ENCODE measurements around the gene CAST. TPM values are rescaled to one million over a fixed set of nuclear protein-coding genes. Genes with fewer than 3 reads are reported as not detected.

The CAST gene
- total and polyA plus RNA-seq, 4 experiments from 2014 or later = 24.0 to 207 (median 147) TPM

DNA sequence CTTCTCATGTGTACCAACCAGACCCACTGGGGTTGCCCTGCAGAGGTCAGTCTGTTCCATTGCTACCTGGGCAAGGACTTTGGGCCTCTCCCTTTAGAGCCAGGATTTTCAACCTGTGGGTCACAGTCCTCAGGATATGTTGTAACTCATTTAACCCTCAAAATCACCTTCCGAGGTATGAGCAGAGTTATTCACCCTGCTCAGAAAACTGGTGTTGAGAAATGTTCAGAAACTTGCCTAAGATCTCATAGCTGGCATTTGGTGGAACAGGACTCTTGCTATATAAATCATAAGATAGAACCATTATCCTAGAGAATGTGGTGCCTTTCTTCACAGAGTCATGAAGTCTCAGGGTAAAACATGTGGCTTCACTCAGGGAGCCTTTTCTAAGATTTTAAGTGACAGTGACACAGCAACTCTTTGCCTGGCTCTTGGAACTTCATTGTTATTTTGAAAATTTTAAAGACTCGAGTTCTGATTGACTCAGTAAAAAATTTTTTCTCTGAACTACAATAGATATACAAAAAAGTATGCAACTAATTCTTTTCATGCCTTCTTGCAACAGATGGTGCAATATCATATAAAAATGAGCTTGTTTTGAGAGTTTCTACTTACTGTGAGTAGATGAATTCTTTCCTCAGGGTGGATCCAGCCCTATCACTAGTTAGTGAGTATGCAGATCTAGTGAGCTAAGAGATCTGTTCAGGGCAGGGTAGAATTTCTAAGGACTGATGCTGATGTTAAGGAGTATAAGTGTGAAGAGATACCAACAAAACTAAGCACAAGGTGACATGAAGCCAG lies 29.5 kb downstream of the CAST start:
- no peak overlapping the region for H3K4me3 Mint-ChIP-seq
- no peaks in the 10 kb centered on the region for H3K9me3 ChIP-seq (ENCODE audit: control insufficient read depth in 1 of 2, low read length in 2 of 2)
- no peak overlapping the region for H3K4me3 ChIP-seq (ENCODE audit: low read length in 2 of 2)
- peaks cover 0 to 31% of the 10 kb centered on the region in 2 donors for H3K36me3 Mint-ChIP-seq
- CTCF ChIA-PET (ENCODE audit: partially characterized antibody) = interaction anchor here (1.7 to 6.9 kb wide), 2 partner anchors 10 to 78 kb away, joined by 4 to 74 read pairs; no protein-coding TSS in a partner anchor
- H3K36me3 ChIP-seq (ENCODE audit: insufficient read depth, low read length) = no peaks in the 10 kb centered on the region
- no peak overlapping the region for H3K27ac ChIP-seq (ENCODE audit: low read depth, low read length)
- peaks cover 7% of the 10 kb centered on the region for H3K4me1 ChIP-seq (ENCODE audit: insufficient read depth, low read length)
- peak overlapping the region in 5 of 7 donors; percentile 9 to 65 (median 19) for H3K27ac Mint-ChIP-seq
- POLR2A ChIA-PET (ENCODE audit: partially characterized antibody) = interaction anchor here (0.9 to 2.1 kb wide), 2 partner anchors 11 to 30 kb away, joined by 3 to 7 read pairs; no protein-coding TSS in a partner anchor
- H3K27me3 ChIP-seq (ENCODE audit: insufficient read depth, low read length) = no peaks in the 10 kb centered on the region
- no peaks in the 10 kb centered on the region for H3K27me3 Mint-ChIP-seq
- intact Hi-C loops (cut with micrococcal nuclease) = no loop called here
- peaks cover 11 to 34% (median 14%) of the 10 kb centered on the region in 4 donors for H3K4me1 Mint-ChIP-seq
- no peak for DNase-seq
- no peaks in the 10 kb centered on the region for H3K9me3 Mint-ChIP-seq

- Histone ChIP-seq H3K4me1 (ENCODE audit: insufficient read depth, low read length) (no peaks in the 10 kb centered on the region), H3K27me3 (ENCODE audit: insufficient read depth, low read length) (no peaks in the 10 kb centered on the region), H3K9me3 (ENCODE audit: control insufficient read depth in 1 of 2, low read length in 2 of 2) (no peaks in the 10 kb centered on the region), H3K36me3 (ENCODE audit: insufficient read depth, low read length) (peaks cover 1% of the 10 kb centered on the region), H3K27ac (ENCODE audit: low read depth, low read length) (no peak overlapping the region), H3K4me3 (ENCODE audit: low read length in 2 of 2) (no peak overlapping the region)
- intact Hi-C loops (cut with micrococcal nuclease) = no loop called here
- H3K9me3 Mint-ChIP-seq = no peaks in the 10 kb centered on the region
- H3K27ac Mint-ChIP-seq = peak overlapping the region in 5 of 7 donors; percentile 6 to 88 (median 43)
- H3K4me3 Mint-ChIP-seq = no peak overlapping the region
- DNase-seq = no peak
- no peaks in the 10 kb centered on the region for H3K27me3 Mint-ChIP-seq
- peaks cover 6 to 27% (median 9%) of the 10 kb centered on the region in 4 donors for H3K4me1 Mint-ChIP-seq
- peaks cover 3 to 31% of the 10 kb centered on the region in 2 donors for H3K36me3 Mint-ChIP-seq
- ChIA-PET POLR2A (ENCODE audit: partially characterized antibody) (interaction anchor here (0.9 to 2.1 kb wide), 2 partner anchors 10 to 31 kb away, joined by 3 to 7 read pairs; no protein-coding TSS in a partner anchor), CTCF (ENCODE audit: partially characterized antibody) (interaction anchor here (1.7 to 6.9 kb wide), 2 partner anchors 9 to 79 kb away, joined by 4 to 74 read pairs; no protein-coding TSS in a partner anchor)
These were observed 30.3 kb downstream of the CAST start for GRCh38 chr5:96692441-96692840.

GRCh38 chr5:96699186-96699820 lies 37.1 kb downstream of the CAST start:
- Mint-ChIP-seq H3K27ac (peak overlapping the region in 5 of 7 donors; percentile 37 to 85 (median 77)), H3K27me3 (no peaks in the 10 kb centered on the region), H3K9me3 (no peaks in the 10 kb centered on the region), H3K4me1 (peaks cover 17 to 39% (median 31%) of the 10 kb centered on the region in 4 donors), H3K36me3 (peaks cover 12 to 40% of the 10 kb centered on the region in 2 donors), H3K4me3 (no peak overlapping the region)
- no peak overlapping the region for H3K4me3 ChIP-seq (ENCODE audit: low read length in 2 of 2)
- H3K36me3 ChIP-seq (ENCODE audit: insufficient read depth, low read length) = peaks cover 8% of the 10 kb centered on the region
- no peaks in the 10 kb centered on the region for H3K9me3 ChIP-seq (ENCODE audit: control insufficient read depth in 1 of 2, low read length in 2 of 2)
- CTCF ChIA-PET (ENCODE audit: partially characterized antibody) = no interaction called here
- intact Hi-C loops (cut with micrococcal nuclease) = no loop called here
- peaks cover 19% of the 10 kb centered on the region for H3K4me1 ChIP-seq (ENCODE audit: insufficient read depth, low read length)
- DNase-seq = no peak
- no peak overlapping the region for H3K27ac ChIP-seq (ENCODE audit: low read depth, low read length)
- H3K27me3 ChIP-seq (ENCODE audit: insufficient read depth, low read length) = no peaks in the 10 kb centered on the region
- POLR2A ChIA-PET (ENCODE audit: partially characterized antibody) = interaction anchor here (1.1 kb wide), 1 partner anchor 37 kb away, joined by 3 read pairs; the partner anchor contains the start of gene CAST

- no peaks in the 10 kb centered on the region for H3K9me3 Mint-ChIP-seq
- Histone ChIP-seq H3K36me3 (ENCODE audit: insufficient read depth, low read length) (peaks cover 3% of the 10 kb centered on the region), H3K4me3 (ENCODE audit: low read length in 2 of 2) (peak overlapping the region; percentile 13 to 59), H3K4me1 (ENCODE audit: insufficient read depth, low read length) (peaks cover 23% of the 10 kb centered on the region), H3K27me3 (ENCODE audit: insufficient read depth, low read length) (no peaks in the 10 kb centered on the region), H3K27ac (ENCODE audit: low read depth, low read length) (peak overlapping the region; percentile 92), H3K9me3 (ENCODE audit: control insufficient read depth in 1 of 2, low read length in 2 of 2) (no peaks in the 10 kb centered on the region)
- H3K36me3 Mint-ChIP-seq = peaks cover 8 to 23% of the 10 kb centered on the region in 2 donors
- ChIA-PET POLR2A (ENCODE audit: partially characterized antibody) (interaction anchor here (0.9 to 4.0 kb wide), 7 partner anchors 10 to 174 kb away, joined by 3 to 50 read pairs (median 4); partner anchors contain the start of genes CAST, ERAP1 and ERAP2), CTCF (ENCODE audit: partially characterized antibody) (interaction anchor here (0.7 to 2.1 kb wide), 8 partner anchors 11 to 101 kb away, joined by 3 to 10 read pairs (median 4); no protein-coding TSS in a partner anchor)
- DNase-seq = peak; percentile 75 to 93 (median 80)
- intact Hi-C loops (cut with micrococcal nuclease) = loop anchor here (1.0 kb wide), 1 partner anchor 40 kb away; the partner anchor contains the start of gene CAST
- no peaks in the 10 kb centered on the region for H3K27me3 Mint-ChIP-seq
- H3K27ac Mint-ChIP-seq = peak overlapping the region; percentile 97 to 99 (median 98)
- H3K4me1 Mint-ChIP-seq = peaks cover 30 to 64% (median 47%) of the 10 kb centered on the region in 4 donors
- peak overlapping the region; percentile 87 to 97 (median 94) for H3K4me3 Mint-ChIP-seq
These were observed 40.6 kb downstream of the CAST start for GRCh38 chr5:96702503-96703383.

- no peaks in the 10 kb centered on the region for H3K9me3 Mint-ChIP-seq
- H3K27me3 ChIP-seq (ENCODE audit: insufficient read depth, low read length) = no peaks in the 10 kb centered on the region
- peak overlapping the region; percentile 92 for H3K27ac ChIP-seq (ENCODE audit: low read depth, low read length)
- no peaks in the 10 kb centered on the region for H3K27me3 Mint-ChIP-seq
- intact Hi-C loops (cut with micrococcal nuclease) = loop anchor here (1.0 kb wide), 1 partner anchor 41 kb away; the partner anchor contains the start of gene CAST
- peak in 1 of 5 donors; percentile 83 for DNase-seq
- no peaks in the 10 kb centered on the region for H3K36me3 ChIP-seq (ENCODE audit: insufficient read depth, low read length)
- peaks cover 23% of the 10 kb centered on the region for H3K4me1 ChIP-seq (ENCODE audit: insufficient read depth, low read length)
- peak overlapping the region; percentile 13 to 59 for H3K4me3 ChIP-seq (ENCODE audit: low read length in 2 of 2)
- ChIA-PET POLR2A (ENCODE audit: partially characterized antibody) (interaction anchor here (0.9 to 4.0 kb wide), 6 partner anchors 10 to 174 kb away, joined by 3 to 50 read pairs (median 4); partner anchors contain the start of genes CAST and ERAP2), CTCF (ENCODE audit: partially characterized antibody) (interaction anchor here (0.7 to 2.1 kb wide), 8 partner anchors 10 to 102 kb away, joined by 3 to 10 read pairs (median 4); no protein-coding TSS in a partner anchor)
- H3K36me3 Mint-ChIP-seq = peaks cover 5 to 17% of the 10 kb centered on the region in 2 donors
- H3K9me3 ChIP-seq (ENCODE audit: control insufficient read depth in 1 of 2, low read length in 2 of 2) = no peaks in the 10 kb centered on the region
- H3K27ac Mint-ChIP-seq = peak overlapping the region; percentile 97 to 99 (median 98)
- peaks cover 31 to 68% (median 47%) of the 10 kb centered on the region in 4 donors for H3K4me1 Mint-ChIP-seq
- H3K4me3 Mint-ChIP-seq = peak overlapping the region; percentile 87 to 97 (median 94)
These were observed 41.3 kb downstream of the CAST start for GRCh38 chr5:96703384-96703920.

GRCh38 chr5:96703995-96704394 lies 41.8 kb downstream of the CAST start:
- peak overlapping the region; percentile 97 to 99 (median 98) for H3K27ac Mint-ChIP-seq
- no peaks in the 10 kb centered on the region for H3K27me3 Mint-ChIP-seq
- no peaks in the 10 kb centered on the region for H3K9me3 Mint-ChIP-seq
- peak overlapping the region; percentile 3 to 97 (median 90) for H3K4me3 Mint-ChIP-seq
- H3K36me3 ChIP-seq (ENCODE audit: insufficient read depth, low read length) = no peaks in the 10 kb centered on the region
- POLR2A ChIA-PET (ENCODE audit: partially characterized antibody) = interaction anchor here (0.9 to 4.0 kb wide), 4 partner anchors 12 to 104 kb away, joined by 3 to 50 read pairs (median 4); partner anchors contain the start of gene CAST
- H3K4me3 ChIP-seq (ENCODE audit: low read length in 2 of 2) = peak overlapping the region in 1 of 2 donors; percentile 59
- peaks cover 3 to 17% of the 10 kb centered on the region in 2 donors for H3K36me3 Mint-ChIP-seq
- no peak for DNase-seq
- peaks cover 23% of the 10 kb centered on the region for H3K4me1 ChIP-seq (ENCODE audit: insufficient read depth, low read length)
- CTCF ChIA-PET (ENCODE audit: partially characterized antibody) = interaction anchor here (0.8 to 2.1 kb wide), 5 partner anchors 10 to 162 kb away, joined by 3 to 10 read pairs (median 4); no protein-coding TSS in a partner anchor
- H3K27me3 ChIP-seq (ENCODE audit: insufficient read depth, low read length) = no peaks in the 10 kb centered on the region
- H3K9me3 ChIP-seq (ENCODE audit: control insufficient read depth in 1 of 2, low read length in 2 of 2) = no peaks in the 10 kb centered on the region
- peak overlapping the region; percentile 92 for H3K27ac ChIP-seq (ENCODE audit: low read depth, low read length)
- intact Hi-C loops (cut with micrococcal nuclease) = loop anchor here (1.0 kb wide), 1 partner anchor 42 kb away; the partner anchor contains the start of gene CAST
- peaks cover 35 to 73% (median 51%) of the 10 kb centered on the region in 4 donors for H3K4me1 Mint-ChIP-seq
